Muscle of arm (tissue), 12 donors: ENCODE results near the gene TDRD12. TPM values are rescaled to one million over a fixed set of nuclear protein-coding genes. Genes with fewer than 3 reads are reported as not detected.
"Not testable (repeated sequence)": the region's sequence is repeated elsewhere in the genome, so short reads cannot be mapped to it uniquely, and the experiment has no call there.

Experiments
- DNase-seq: peaks from one replicate; pipeline ENCODE4 v3.0.0-alpha.2; 2013
- polyA plus RNA-seq, 12 donors: library from polyadenylated mRNA; unstranded; fragments of 120-200 nt; gene quantifications; one replicate each; pipeline ENCODE4 v1.2.1, GENCODE V29; 2013; ENCODE audit not compliant: insufficient read length in 12 of 12

The TDRD12 gene
- polyA plus RNA-seq, 12 donors = 0.09 to 2.3 (median 0.44) TPM; not detected in 2

- DNase-seq = peak; percentile 9
Measured at GRCh38 chr19:32866564-32867265, 147.1 kb downstream of the TDRD12 start.

- DNase-seq = not testable (repeated sequence)
Measured at GRCh38 chr19:32867436-32867835, 147.9 kb downstream of the TDRD12 start.

GRCh38 chr19:32868206-32868950 lies 148.8 kb downstream of the TDRD12 start:
- DNase-seq = no peak

- no peak for DNase-seq
Measured at GRCh38 chr19:32869369-32869965, 149.9 kb downstream of the TDRD12 start, which contains the start of gene SLC7A9. SLC7A9 (minus strand) TSS chr19:32869767; CDS start chr19:32868534, 1,233 bp downstream.

- no peak for DNase-seq
Measured at GRCh38 chr19:32869966-32870573, 150.5 kb downstream of the TDRD12 start.

GRCh38 chr19:32870981-32871451 lies 151.4 kb downstream of the TDRD12 start:
- no peak for DNase-seq

GRCh38 chr19:32872391-32872790 lies 152.8 kb downstream of the TDRD12 start:
- no peak for DNase-seq

- DNase-seq = no peak
Measured at GRCh38 chr19:32873247-32873959, 153.8 kb downstream of the TDRD12 start.

GRCh38 chr19:32874605-32875004 lies 155.0 kb downstream of the TDRD12 start:
- DNase-seq = no peak

- DNase-seq = no peak
Measured at GRCh38 chr19:32875428-32875827, 155.9 kb downstream of the TDRD12 start.

GRCh38 chr19:32876236-32876918 lies 156.8 kb downstream of the TDRD12 start:
- no peak for DNase-seq

GRCh38 chr19:32876919-32877285 lies 157.3 kb downstream of the TDRD12 start:
- DNase-seq = no peak

Other genes with a start within 250 kb of the TDRD12 start
- gene PDCD5, start 138.6 kb upstream of the TDRD12 start, polyA plus RNA-seq = 100 to 1,000 TPM in 11 of 12 donors, not detected in 1; 117 to 147 (median 126) TPM
- 10 to 100 TPM in 10 of 12 donors, 1 to 10 TPM in 1, not detected in 1; 10.0 to 21.6 (median 13.7) TPM for gene ANKRD27, start 44.6 kb upstream of the TDRD12 start, polyA plus RNA-seq
- under 1 TPM in 9 of 12 donors, not detected in 3; 0.07 to 0.53 (median 0.22) TPM for gene RGS9BP, start 43.9 kb upstream of the TDRD12 start, polyA plus RNA-seq
- 10 to 100 TPM in 2 of 12 donors, 1 to 10 TPM in 9, not detected in 1; 6.0 to 11.7 (median 8.4) TPM for gene NUDT19, start 27.9 kb upstream of the TDRD12 start, polyA plus RNA-seq
- under 1 TPM in 10 of 12 donors, not detected in 2; 0.22 to 0.84 (median 0.52) TPM for gene SLC7A9, start 150.0 kb downstream of the TDRD12 start, polyA plus RNA-seq